ENCODE results near the gene CRYBA4. TPM values are rescaled to one million over a fixed set of nuclear protein-coding genes. Genes with fewer than 3 reads are reported as not detected.
A peak's percentile ranks its signal among the peaks of the same experiment; 100 is the strongest.

CRYBA4 gene
- total and polyA plus RNA-seq, 9 donors = not detected

- Histone ChIP-seq H3K27ac (ENCODE audit: low read length) (no peak overlapping the region), H3K36me3 (ENCODE audit: control insufficient read depth, insufficient read depth, low read length) (peaks cover 3% of the 10 kb centered on the region), H3K4me3 (ENCODE audit: low read length) (no peak overlapping the region), H3K4me1 (ENCODE audit: control insufficient read depth, insufficient read depth, low read length) (peaks cover 9% of the 10 kb centered on the region), H3K27me3 (ENCODE audit: control insufficient read depth, insufficient read depth, low read length) (no peaks in the 10 kb centered on the region), H3K9me3 (replicated peaks; ENCODE audit: control insufficient read depth, low read depth, low read length) (no peaks in the 10 kb centered on the region)
- WGBS (ENCODE audit: insufficient coverage) = 100% methylated on average over 1 of the region's 4 CpGs
- DNase-seq = no peak
Measured at GRCh38 chr22:26584010-26584409, 37.8 kb upstream of the CRYBA4 start.

- no peaks in the 10 kb centered on the region for H3K9me3 ChIP-seq (replicated peaks; ENCODE audit: control insufficient read depth, low read depth, low read length)
- 61% methylated on average over 10 of the region's 11 CpGs for WGBS (ENCODE audit: insufficient coverage)
- no peak overlapping the region for H3K4me3 ChIP-seq (ENCODE audit: low read length)
- DNase-seq = no peak
- H3K27ac ChIP-seq (ENCODE audit: low read length) = no peak overlapping the region
- H3K36me3 ChIP-seq (ENCODE audit: control insufficient read depth, insufficient read depth, low read length) = peaks cover 3% of the 10 kb centered on the region
- H3K27me3 ChIP-seq (ENCODE audit: control insufficient read depth, insufficient read depth, low read length) = no peaks in the 10 kb centered on the region
- H3K4me1 ChIP-seq (ENCODE audit: control insufficient read depth, insufficient read depth, low read length) = peaks cover 12% of the 10 kb centered on the region
Measured at GRCh38 chr22:26585104-26585790, 36.5 kb upstream of the CRYBA4 start.

- Histone ChIP-seq H3K36me3 (ENCODE audit: control insufficient read depth, insufficient read depth, low read length) (peaks cover 3% of the 10 kb centered on the region), H3K4me3 (ENCODE audit: low read length) (no peak overlapping the region), H3K4me1 (ENCODE audit: control insufficient read depth, insufficient read depth, low read length) (peaks cover 15% of the 10 kb centered on the region), H3K27me3 (ENCODE audit: control insufficient read depth, insufficient read depth, low read length) (no peaks in the 10 kb centered on the region), H3K9me3 (replicated peaks; ENCODE audit: control insufficient read depth, low read depth, low read length) (no peaks in the 10 kb centered on the region), H3K27ac (ENCODE audit: low read length) (no peak overlapping the region)
- WGBS (ENCODE audit: insufficient coverage) = 67% methylated on average over 8 of the region's 11 CpGs
- DNase-seq = peak; percentile 31
Measured at GRCh38 chr22:26586556-26587325, 35.0 kb upstream of the CRYBA4 start.

GRCh38 chr22:26587991-26588613, 33.7 kb upstream of the CRYBA4 start:
- DNase-seq = peak; percentile 43
- Histone ChIP-seq H3K27ac (ENCODE audit: low read length) (no peak overlapping the region), H3K4me3 (ENCODE audit: low read length) (no peak overlapping the region), H3K9me3 (replicated peaks; ENCODE audit: control insufficient read depth, low read depth, low read length) (no peaks in the 10 kb centered on the region), H3K27me3 (ENCODE audit: control insufficient read depth, insufficient read depth, low read length) (no peaks in the 10 kb centered on the region), H3K36me3 (ENCODE audit: control insufficient read depth, insufficient read depth, low read length) (no peaks in the 10 kb centered on the region), H3K4me1 (ENCODE audit: control insufficient read depth, insufficient read depth, low read length) (peaks cover 15% of the 10 kb centered on the region)
- no CpG with 5 or more reads among the region's 4 CpGs for WGBS (ENCODE audit: insufficient coverage)

- Histone ChIP-seq H3K9me3 (replicated peaks; ENCODE audit: control insufficient read depth, low read depth, low read length) (no peaks in the 10 kb centered on the region), H3K36me3 (ENCODE audit: control insufficient read depth, insufficient read depth, low read length) (no peaks in the 10 kb centered on the region)
Measured at GRCh38 chr22:26588729-26589366, 32.9 kb upstream of the CRYBA4 start.

GRCh38 chr22:26589367-26589844, 32.4 kb upstream of the CRYBA4 start:
- H3K27ac ChIP-seq (ENCODE audit: low read length) = peak overlapping the region; percentile 6
- peaks cover 15% of the 10 kb centered on the region for H3K4me1 ChIP-seq (ENCODE audit: control insufficient read depth, insufficient read depth, low read length)
- H3K27me3 ChIP-seq (ENCODE audit: control insufficient read depth, insufficient read depth, low read length) = no peaks in the 10 kb centered on the region
- H3K9me3 ChIP-seq (replicated peaks; ENCODE audit: control insufficient read depth, low read depth, low read length) = no peaks in the 10 kb centered on the region
- H3K4me3 ChIP-seq (ENCODE audit: low read length) = peak overlapping the region; percentile 56
- no peaks in the 10 kb centered on the region for H3K36me3 ChIP-seq (ENCODE audit: control insufficient read depth, insufficient read depth, low read length)
- DNase-seq = no peak
- under 1% methylated on average over 34 of the region's 44 CpGs for WGBS (ENCODE audit: insufficient coverage)

More at GRCh38 chr22:26588729-26589366, 32.9 kb upstream of the CRYBA4 start:
- no peaks in the 10 kb centered on the region for H3K27me3 ChIP-seq (ENCODE audit: control insufficient read depth, insufficient read depth, low read length)
- H3K4me3 ChIP-seq (ENCODE audit: low read length) = peak overlapping the region; percentile 56
- peaks cover 15% of the 10 kb centered on the region for H3K4me1 ChIP-seq (ENCODE audit: control insufficient read depth, insufficient read depth, low read length)
- DNase-seq = peak; percentile 38
- H3K27ac ChIP-seq (ENCODE audit: low read length) = peak overlapping the region; percentile 6
- WGBS (ENCODE audit: insufficient coverage) = 96% methylated on average over 5 of the region's 14 CpGs

- Histone ChIP-seq H3K9me3 (replicated peaks; ENCODE audit: control insufficient read depth, low read depth, low read length) (no peaks in the 10 kb centered on the region), H3K4me1 (ENCODE audit: control insufficient read depth, insufficient read depth, low read length) (peaks cover 15% of the 10 kb centered on the region), H3K27ac (ENCODE audit: low read length) (peak within 1 kb of the TSS; percentile 11), H3K4me3 (ENCODE audit: low read length) (peak within 1 kb of the TSS; percentile 66), H3K36me3 (ENCODE audit: control insufficient read depth, insufficient read depth, low read length) (no peaks in the 10 kb centered on the region), H3K27me3 (ENCODE audit: control insufficient read depth, insufficient read depth, low read length) (no peaks in the 10 kb centered on the region)
- 0% methylated on average over 58 of the region's 72 CpGs for WGBS (ENCODE audit: insufficient coverage)
- peak; percentile 88 for DNase-seq
Measured at GRCh38 chr22:26589845-26590736, 31.7 kb upstream of the CRYBA4 start, which contains the start of gene TPST2. TSS of gene TPST2 (minus strand) at chr22:26590132. CDS start at chr22:26541630, 48,502 bp downstream.

GRCh38 chr22:26592421-26592891, 29.3 kb upstream of the CRYBA4 start:
- Histone ChIP-seq H3K36me3 (ENCODE audit: control insufficient read depth, insufficient read depth, low read length) (no peaks in the 10 kb centered on the region), H3K9me3 (replicated peaks; ENCODE audit: control insufficient read depth, low read depth, low read length) (no peaks in the 10 kb centered on the region), H3K27ac (ENCODE audit: low read length) (no peak overlapping the region), H3K27me3 (ENCODE audit: control insufficient read depth, insufficient read depth, low read length) (no peaks in the 10 kb centered on the region), H3K4me3 (ENCODE audit: low read length) (no peak overlapping the region), H3K4me1 (ENCODE audit: control insufficient read depth, insufficient read depth, low read length) (peaks cover 9% of the 10 kb centered on the region)
- WGBS (ENCODE audit: insufficient coverage) = 61% methylated on average over 4 of the region's 4 CpGs
- no peak for DNase-seq

GRCh38 chr22:26593763-26594162, 28.0 kb upstream of the CRYBA4 start:
- Histone ChIP-seq H3K27ac (ENCODE audit: low read length) (no peak overlapping the region), H3K9me3 (replicated peaks; ENCODE audit: control insufficient read depth, low read depth, low read length) (no peaks in the 10 kb centered on the region), H3K4me3 (ENCODE audit: low read length) (no peak overlapping the region), H3K36me3 (ENCODE audit: control insufficient read depth, insufficient read depth, low read length) (no peaks in the 10 kb centered on the region), H3K4me1 (ENCODE audit: control insufficient read depth, insufficient read depth, low read length) (peaks cover 9% of the 10 kb centered on the region), H3K27me3 (ENCODE audit: control insufficient read depth, insufficient read depth, low read length) (no peaks in the 10 kb centered on the region)
- DNase-seq = no peak
- WGBS (ENCODE audit: insufficient coverage) = 20% methylated on average over 1 of the region's 1 CpG
